Activated naive CD4-positive, alpha-beta T cell treated with anti-CD3 and anti-CD28 coated beads, Interleukin-2, amount 50 U/mL, for 16 hours (primary cell): Measurements from ENCODE around the gene RAB7A.

ENCODE experiments used
- DNase-seq: peaks from one replicate; pipeline ENCODE4 v3.0.0-alpha.2; 2020

The RAB7A gene

GRCh38 chr3:128726023-128727016, at the start of gene RAB7A:
TSS of gene RAB7A (plus strand) at chr3:128726183. CDS start at chr3:128795368, 69,185 bp downstream.
- peak; percentile 97 for DNase-seq

DNA sequence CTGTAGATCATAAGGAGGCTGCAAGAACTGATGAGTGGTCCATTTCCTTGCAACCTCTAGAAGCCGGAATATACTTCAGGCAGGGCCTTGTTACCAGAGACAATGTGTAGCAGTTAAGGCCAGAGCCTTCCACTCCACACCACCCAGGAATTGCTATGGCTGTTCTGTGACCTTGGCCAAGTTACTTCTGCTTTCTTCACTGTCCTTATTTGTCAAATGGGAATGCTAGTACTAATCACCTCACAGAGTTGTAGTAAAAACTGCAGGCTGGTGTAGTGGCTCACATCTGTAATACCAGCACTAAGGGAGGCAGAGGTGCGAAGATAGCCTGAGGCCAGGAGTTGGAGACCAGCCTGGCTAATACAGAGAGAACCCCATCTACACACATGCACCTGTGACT, 46.6 kb upstream of the RAB7A start:
- DNase-seq, result no peak

DNA sequence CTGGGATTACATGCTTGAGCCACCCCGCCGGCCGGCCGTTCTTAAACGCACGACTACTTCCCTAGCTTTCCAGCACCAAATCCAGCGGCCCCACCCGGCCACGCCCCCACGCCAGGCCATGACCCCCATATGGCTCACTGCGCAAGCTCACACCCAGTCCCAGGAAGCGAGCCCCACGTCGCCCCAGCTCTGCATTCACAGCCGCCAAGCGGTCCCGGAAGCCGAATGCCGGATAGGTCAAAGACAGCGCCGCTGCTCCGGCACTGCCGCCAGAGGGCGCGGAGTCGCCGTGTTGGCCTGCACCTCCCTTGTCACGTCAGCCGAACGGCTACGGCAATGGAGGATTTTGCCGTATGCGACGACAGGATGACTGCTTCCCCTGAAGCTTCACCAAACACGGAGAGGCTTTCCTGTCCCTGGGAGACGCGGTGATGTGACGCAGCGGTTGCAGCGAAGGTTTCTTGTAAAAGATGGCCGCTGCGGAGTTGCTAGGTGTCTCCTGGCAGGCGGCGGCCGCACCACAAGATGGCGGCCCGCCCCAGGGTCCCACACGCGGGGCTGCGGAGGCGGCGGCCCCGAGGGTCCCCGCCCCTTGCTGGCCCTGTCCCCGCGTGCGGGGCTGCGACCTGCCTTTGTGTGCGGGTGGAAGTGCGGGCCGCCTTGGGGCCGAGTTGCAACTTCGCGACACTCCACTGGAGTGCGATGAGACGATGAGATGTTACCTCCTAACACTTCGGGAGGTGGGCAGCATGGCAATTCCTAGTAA, 45.2 kb upstream of the RAB7A start:
- DNase-seq, result peak; percentile 100

DNA sequence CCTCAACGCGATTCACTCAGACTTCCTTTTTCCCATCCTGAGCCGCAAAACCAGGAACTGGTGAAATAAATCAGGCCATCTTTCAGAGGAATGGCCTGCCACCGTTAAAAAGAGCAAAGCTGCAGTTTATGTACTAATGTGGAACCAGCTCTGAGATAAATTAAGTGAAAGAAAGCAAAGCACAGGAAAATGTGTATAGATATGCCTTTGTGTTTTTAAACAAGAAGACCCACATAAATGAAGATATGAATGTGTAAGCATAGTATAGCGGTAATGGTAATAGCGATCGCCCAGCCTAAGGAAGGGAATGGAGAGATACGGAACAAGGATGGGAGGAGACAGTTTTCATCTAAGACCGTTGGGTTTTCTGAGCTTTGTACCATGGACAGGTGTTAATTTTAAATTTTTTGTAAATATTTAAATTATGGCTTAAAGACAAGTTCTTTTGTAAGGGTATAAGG, 44.6 kb upstream of the RAB7A start:
- no peak for DNase-seq

GRCh38 chr3:128683957-128684356, 42.0 kb upstream of the RAB7A start:
- no peak for DNase-seq

DNA sequence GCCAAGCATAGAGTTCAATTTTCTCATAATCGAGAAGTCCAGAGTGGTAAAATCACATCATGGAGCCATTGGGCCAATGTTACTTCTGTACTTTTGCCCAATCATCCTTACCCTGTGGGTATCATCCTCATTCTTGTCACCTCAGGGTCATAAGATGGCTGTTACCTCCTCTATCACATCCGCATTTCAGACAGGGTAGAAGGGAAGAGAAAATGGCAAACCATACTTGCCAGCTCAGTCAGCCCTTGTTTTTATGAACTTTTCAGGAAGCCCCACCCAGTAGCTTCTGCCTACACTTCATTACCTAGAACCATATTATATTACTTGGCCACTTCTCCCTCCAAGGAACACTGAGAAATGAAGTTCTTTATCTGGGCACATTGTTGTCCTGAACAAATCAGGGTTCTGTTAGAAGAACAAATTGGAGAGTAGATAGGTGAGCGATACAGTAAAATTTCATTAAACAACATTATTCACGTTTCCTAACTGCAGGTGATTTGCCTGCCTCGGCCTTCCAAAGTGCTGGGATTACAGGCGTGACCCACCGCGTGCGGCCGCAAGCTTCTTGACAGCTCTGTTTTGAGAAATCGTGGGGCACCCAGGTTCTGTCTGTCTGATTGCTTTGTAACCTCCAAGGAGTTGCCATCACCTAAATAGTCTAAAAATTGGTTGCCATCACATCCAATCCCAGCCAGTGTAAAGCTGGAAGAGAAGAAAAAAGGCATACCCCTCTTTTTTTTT, 40.8 kb upstream of the RAB7A start:
- no peak for DNase-seq

DNA sequence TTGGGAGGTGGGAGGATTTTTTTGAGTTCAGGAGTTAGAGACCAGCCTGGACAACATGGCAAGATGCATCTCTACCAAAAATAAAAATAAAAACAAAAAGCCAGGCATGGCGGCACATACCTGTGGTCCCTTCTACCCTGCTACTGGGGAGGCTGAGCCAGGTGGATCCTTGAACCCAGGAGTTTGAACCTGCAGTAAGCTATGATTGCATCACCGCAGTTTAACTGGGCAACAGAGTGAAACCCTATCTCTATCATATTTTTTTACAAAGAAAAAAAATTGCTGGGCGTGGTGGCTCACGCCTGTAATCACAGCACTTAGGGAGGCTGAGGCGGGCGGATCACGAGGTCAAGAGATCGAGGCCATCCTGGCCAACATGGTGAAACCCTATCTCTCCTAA, 39.5 kb upstream of the RAB7A start:
- no peak for DNase-seq

GRCh38 chr3:128689060-128689459, 36.9 kb upstream of the RAB7A start:
- no peak for DNase-seq

- DNase-seq, result no peak
Observed at GRCh38 chr3:128693696-128694095, 32.3 kb upstream of the RAB7A start.

DNA sequence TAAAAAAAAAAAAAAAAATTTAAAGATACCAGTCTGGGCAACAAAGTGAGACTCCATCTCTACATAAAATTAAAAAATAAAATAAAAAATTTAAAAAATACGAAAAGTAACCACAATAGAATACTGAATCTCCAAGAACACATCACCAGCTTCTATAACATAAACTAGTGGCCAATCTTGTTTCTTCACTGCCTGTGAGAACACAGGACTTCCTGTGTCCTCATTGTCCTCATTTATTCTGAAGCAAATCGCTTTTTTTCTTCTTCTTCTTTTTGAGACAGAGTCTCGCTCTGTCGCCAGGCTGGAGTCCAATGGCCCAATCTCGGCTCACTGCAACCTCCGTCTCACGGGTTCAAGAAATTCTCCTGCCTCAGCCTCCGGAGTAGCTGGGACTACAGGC, 28.6 kb upstream of the RAB7A start:
- DNase-seq, result no peak

DNA sequence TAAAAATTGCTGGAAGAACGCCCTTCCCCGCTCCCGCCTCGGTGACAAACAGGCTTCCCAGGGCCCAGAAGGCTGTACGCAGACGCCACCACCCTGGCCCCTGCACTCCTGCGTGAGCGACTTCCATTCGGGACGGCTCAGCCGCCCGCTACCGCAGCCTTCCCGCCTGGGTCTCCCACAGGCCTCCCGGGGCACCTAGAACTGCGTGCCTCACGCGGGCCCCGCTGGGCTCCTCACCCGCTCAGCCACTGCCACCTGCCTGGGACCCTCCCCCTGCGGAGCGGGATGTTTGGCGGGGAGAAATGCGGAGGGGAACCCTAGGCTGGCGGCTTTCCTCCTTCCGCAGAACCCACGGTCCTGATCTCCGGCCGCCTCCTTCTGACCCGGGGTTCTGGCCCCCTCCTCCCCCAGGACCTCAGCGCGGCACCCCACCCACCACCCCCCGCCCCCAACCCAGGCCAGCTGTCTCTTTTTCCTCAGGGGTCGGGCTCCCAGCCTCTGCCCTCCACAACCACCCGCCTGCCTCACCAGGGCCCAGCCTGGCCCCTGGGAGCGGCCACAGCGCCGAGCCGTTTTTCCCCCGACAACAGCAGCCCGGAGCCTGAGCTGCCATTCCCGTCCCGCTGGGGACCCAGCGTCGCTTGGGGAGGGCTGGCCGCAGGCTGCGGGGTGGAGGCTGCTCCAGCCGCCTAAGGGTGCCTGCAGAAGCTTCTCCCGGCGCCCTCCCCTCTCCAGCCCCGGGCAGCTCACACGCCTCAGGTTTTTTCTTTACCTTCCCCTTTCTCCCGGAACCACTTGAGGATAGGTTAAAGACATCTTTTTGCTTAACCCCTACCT, 27.6 kb upstream of the RAB7A start:
- DNase-seq, result peak; percentile 31

DNA sequence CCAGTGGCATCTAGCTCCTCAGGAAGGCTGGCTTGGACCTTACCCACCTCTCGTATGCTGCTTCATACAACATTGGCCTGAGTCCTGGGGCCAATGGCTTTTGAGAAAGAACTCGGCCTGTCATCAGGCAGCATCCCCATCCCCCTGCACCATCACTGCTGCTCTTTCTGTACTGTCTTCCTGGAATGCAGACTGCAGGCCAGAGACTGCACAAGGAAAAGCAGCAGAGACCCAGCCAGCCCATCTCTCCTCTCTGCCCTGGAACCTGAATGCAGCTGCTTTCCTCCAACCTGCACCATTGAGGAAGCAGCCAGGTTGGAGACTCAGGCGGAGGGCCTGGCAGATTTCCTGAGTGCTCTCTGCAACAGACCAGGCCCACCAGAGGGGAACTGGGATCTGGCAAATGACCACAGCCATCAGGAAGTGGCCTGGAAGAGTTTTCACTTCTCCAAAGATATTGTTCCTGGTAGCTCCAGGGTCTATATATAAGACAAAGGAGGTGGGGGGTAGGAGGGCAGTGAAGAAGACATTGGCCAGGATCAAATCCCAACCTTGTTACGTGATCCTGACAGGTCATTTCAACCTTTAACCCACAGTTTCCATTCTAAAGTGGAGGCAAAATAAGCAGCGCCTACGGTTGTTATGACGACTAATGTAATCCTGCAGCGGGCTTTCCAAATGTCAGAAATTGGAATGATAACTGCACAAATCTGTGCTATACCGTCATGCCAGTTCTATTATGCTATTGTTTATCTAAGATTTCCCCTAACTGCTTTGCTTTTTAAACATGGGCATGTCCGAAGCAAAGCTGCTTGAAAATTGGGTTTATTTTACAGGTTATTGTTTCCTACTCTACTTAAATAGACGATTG, 24.4 kb upstream of the RAB7A start:
- no peak for DNase-seq

- DNase-seq, result no peak
Observed at GRCh38 chr3:128702391-128702790, 23.6 kb upstream of the RAB7A start.

DNA sequence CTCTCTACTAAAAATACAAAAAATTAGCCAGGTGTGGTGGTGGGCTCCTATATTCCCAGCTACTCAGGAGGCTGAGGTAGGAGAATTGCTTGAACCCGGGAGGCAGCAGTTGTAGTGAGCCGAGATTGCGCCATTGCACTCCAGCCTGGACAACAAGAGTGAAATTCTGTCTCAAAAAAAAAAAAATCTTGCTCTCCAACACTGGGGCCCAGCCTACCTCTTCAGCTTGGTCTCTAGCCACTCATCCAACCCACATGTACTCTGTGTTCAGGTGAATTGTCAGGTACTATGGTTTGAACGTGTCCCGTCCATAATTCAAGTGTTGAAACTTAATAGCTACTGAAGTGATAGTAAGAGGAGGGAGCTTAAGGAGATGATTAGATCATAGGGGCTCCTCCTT, 22.4 kb upstream of the RAB7A start:
- DNase-seq, result no peak

DNA sequence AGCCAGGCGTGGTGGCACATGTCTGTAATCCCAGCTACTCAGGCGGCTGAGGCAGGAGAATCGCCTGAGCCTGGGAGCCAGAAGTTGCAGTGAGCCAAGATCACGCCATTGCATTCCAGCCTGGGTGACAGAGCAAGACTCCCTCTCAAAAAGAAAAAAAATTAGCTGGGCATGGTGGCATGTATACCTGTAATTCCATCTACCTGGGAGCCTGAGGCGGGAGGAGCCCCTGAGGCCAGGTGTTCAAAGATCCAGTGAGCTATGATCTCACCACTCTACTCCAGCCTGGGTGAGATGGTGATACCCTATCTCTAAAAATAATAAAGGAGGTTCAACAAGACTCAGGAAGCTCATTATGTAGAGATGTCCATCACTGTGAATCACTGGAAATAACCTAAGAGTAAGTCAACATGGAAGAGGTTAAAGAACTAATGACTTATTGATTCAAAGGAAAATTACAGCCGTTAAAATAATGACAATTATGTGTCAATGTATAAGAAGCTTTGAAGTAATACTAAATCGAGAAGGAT, 19.8 kb upstream of the RAB7A start:
- DNase-seq, result no peak

DNA sequence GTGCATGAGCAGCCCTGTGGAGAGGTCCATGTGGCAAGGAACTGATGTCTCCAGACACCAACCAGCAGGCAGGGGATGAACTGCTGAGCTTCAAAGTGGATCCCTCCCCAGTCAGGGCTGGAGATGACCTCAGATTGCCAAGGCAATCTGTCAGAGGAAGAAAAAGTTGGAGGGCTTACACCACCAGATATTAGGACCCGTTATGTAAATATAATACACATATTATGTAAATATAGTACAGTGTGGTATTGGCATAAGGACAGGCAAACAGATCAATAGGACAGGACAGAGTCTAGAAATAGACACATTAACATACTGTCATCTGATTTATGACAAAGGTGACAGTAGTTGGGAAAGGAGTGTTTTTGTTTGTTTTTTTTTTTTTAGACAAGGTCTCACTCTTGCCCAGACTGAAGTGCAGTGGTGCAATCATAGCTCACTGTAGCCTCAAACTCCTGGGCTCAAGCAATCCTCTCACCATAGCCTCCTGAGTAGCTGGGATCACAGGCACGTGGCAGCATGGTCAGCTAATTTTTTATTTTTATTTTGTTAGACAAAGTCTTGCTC, 18.0 kb upstream of the RAB7A start:
- no peak for DNase-seq

- no peak for DNase-seq
Observed at GRCh38 chr3:128709038-128709437, 16.9 kb upstream of the RAB7A start.

DNA sequence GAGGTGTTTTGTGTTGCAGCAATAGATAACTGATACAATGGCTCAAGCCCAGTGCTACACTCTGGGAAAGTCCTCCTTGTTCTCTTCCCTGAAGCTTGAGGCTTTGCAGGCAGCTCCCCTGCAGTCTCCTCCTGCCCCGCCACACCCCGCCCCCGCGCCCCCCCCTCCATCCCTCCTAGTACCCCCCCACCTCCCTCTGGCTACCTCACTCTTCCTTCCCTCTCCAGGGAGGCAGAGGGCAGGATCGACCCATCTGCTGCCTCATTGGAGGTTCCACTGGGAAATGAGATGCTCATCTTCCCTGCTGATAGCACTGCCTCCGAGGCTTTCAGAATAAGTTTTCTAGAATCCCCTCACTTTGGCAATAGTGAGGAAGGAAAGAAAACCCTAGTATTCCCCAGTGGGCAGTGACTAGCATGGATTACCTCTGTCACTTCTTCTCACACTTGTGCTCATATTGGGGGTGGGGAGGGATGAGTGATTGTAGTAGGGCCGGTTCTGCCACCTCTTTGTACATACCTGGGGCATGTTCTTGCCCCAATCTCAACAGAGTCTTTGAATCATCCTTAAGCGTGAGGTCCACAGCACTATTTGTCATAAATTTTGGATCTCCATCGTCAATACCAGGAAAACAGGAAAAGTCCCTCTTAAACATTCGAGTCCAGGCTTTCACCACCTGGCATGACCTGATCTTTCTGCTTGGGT, 16.3 kb upstream of the RAB7A start:
- DNase-seq, result no peak

- DNase-seq, result no peak
Observed at GRCh38 chr3:128710816-128711433, 15.1 kb upstream of the RAB7A start.
